Lower lobe of right lung (tissue), 2 donors: Measurements from ENCODE around the gene ACOT11. TPM values are rescaled to one million over a fixed set of nuclear protein-coding genes. Genes with fewer than 3 reads are reported as not detected.

Experiments used
- ATAC-seq, 2 donors: fragments of 200-7000 bp; cut with Tn5 transposase; one replicate each; pipeline ENCODE4 v1.9.1; 2020 to 2022; ENCODE audit warnings: mild to moderate bottlenecking in 2 of 2, moderate library complexity in 2 of 2
- DNase-seq: peaks from one replicate; pipeline ENCODE4 v3.0.0-alpha.2; 2020
- H3K27ac ChIP-seq: fragments of 200-600 bp; one replicate; pipeline ENCODE4 v1.8.0; 2022
- H3K27me3 ChIP-seq: fragments of 200-600 bp; one replicate; pipeline ENCODE4 v1.8.0; 2022; ENCODE audit warnings: low read depth
- H3K36me3 ChIP-seq: fragments of 200-600 bp; one replicate; pipeline ENCODE4 v1.8.0; 2022; ENCODE audit warnings: mild to moderate bottlenecking
- H3K4me1 ChIP-seq: fragments of 200-600 bp; one replicate; pipeline ENCODE4 v1.8.0; 2022
- H3K4me3 ChIP-seq: fragments of 200-600 bp; one replicate; pipeline ENCODE4 v1.8.0; 2022; ENCODE audit warnings: mild to moderate bottlenecking
- H3K9me3 ChIP-seq: fragments of 200-600 bp; one replicate; pipeline ENCODE4 v1.8.0; 2022
- CTCF ChIP-seq: fragments of 200-600 bp; IDR thresholded peaks from one replicate; pipeline ENCODE4 v1.8.0; 2022; ENCODE audit warnings: antibody characterized with exemption, mild to moderate bottlenecking
- intact Hi-C: fragments of 100-400 bp; cut with DNase I; formaldehyde crosslinking; loops from one replicate; pipeline ENCODE4 v1.11.0; 2022
- total RNA-seq: library from RNA; stranded (reverse); fragmentation: NEBNext Ultra II Directional; extraction: Animal tissue kit (Norgen Biotek cat#: 25700); gene quantifications from one replicate; pipeline ENCODE4 v1.2.1, GENCODE V29; 2021
- donor health status: DM: no; HTN: yes; CAD: no; lungs with severe emphysema.

The ACOT11 gene
- total RNA-seq, 1 donor from 2014 or later: 5.0 TPM

DNA sequence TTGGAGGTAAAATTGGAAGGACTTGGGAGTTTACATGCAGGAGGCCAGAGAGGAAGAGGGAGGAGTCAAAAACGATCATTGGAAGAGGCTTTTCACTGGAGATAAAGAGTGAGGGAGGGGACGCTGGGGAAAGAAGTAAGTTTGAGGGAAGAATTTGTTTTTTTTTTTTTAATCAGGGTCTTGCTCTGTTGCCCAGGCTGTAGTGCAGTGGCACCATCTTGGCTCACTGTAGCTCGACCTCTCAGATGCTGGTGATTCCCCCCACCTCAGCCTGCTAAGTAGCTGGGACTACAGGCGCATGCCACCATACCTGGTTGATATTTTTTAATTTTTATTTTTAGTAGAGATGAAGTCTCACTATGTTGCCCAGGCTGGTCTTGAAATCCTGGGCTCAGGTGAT, 92.3 kb downstream of the ACOT11 start:
- TF ChIP-seq CTCF: no peak
- Histone ChIP-seq H3K36me3 (no peaks in the 10 kb centered on the region), H3K4me3 (no peak overlapping the region), H3K27me3 (no peaks in the 10 kb centered on the region), H3K4me1 (no peaks in the 10 kb centered on the region), H3K9me3 (peaks cover 14% of the 10 kb centered on the region), H3K27ac (no peak overlapping the region)
- intact Hi-C loops: no loop called here
- DNase-seq (no peak), ATAC-seq (no peak)

DNA sequence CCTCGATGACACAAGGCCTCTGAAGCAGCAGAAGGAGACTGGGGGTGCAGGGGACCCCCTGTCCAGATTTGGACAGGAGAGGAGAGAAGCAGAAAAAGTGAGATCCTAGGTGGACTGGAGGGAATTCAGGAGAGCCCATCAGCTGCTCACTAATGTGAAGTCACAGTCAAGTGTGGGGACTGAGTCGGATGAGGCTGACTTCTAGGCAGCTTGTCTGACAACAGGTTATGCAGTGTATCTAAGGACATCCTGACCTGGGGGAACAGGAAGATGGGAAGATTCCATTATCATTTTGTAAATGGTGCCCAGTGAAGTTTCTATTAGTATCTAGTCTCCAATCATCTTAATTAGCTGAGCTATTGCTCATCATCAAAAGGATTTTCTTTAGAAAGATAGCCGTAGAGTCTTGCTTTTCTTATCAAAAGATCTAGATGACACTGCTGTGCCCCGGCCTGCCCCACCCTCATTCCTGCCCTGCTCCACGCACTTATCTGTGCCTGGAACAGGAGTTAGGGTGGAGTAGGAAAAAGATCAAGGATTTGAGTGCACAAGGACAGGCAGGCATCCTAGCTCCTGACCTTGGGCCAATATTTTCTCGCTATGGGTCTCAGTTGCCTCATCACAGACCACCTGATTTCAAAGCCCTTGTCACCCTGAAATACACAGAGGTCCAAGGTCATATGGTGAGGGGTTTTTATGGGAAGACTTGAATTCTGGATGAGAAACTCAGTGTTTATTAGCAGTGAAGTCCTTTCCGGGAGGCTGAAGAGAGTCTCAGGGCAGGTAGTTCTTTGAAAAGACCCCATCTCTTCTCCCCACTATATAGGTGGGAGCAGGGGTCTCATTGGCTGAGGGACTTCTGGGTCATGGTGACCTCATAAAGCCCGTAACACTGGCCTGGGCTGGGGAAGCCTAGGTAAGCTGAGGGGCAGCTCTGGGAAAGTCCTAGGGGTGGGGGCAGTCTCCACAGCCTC, 93.1 kb downstream of the ACOT11 start, which contains the start of gene MROH7:
TSS of gene MROH7 (plus strand) at position 924 of the 974 bp plus-strand sequence. CDS start 11,141 bp downstream, outside the sequence.
- H3K4me1 ChIP-seq: no peaks in the 10 kb centered on the region
- no peak for TF ChIP-seq CTCF
- ATAC-seq: no peak

DNA sequence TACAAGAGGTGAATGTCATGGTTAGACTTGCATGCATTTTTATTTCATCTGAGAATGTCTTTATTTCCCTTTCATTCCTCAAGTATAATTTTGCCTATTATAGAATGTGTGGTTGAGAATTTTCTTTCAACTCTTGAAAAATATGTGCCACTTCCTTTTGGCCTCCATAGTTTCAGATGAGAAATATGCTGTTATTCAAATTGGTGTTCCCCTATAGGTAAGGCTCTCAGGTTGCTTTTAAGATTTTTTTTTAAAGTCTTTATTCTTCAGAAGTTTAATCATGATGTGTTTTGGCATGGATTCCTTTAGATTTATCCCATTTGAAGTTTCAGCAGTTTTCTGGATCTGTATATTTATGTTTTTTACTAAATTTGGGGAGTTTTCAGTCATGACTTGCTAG, 95.7 kb downstream of the ACOT11 start:
- no peak overlapping the region for H3K27ac ChIP-seq

More for the DNA sequence above, 93.1 kb downstream of the ACOT11 start, which contains the start of gene MROH7:
- Histone ChIP-seq H3K4me3 (no peak within 1 kb of the TSS), H3K36me3 (no peaks in the 10 kb centered on the region), H3K27me3 (no peaks in the 10 kb centered on the region), H3K27ac (no peak within 1 kb of the TSS), H3K9me3 (peaks cover 14% of the 10 kb centered on the region)
- intact Hi-C loops: no loop called here
- no peak for DNase-seq

DNA sequence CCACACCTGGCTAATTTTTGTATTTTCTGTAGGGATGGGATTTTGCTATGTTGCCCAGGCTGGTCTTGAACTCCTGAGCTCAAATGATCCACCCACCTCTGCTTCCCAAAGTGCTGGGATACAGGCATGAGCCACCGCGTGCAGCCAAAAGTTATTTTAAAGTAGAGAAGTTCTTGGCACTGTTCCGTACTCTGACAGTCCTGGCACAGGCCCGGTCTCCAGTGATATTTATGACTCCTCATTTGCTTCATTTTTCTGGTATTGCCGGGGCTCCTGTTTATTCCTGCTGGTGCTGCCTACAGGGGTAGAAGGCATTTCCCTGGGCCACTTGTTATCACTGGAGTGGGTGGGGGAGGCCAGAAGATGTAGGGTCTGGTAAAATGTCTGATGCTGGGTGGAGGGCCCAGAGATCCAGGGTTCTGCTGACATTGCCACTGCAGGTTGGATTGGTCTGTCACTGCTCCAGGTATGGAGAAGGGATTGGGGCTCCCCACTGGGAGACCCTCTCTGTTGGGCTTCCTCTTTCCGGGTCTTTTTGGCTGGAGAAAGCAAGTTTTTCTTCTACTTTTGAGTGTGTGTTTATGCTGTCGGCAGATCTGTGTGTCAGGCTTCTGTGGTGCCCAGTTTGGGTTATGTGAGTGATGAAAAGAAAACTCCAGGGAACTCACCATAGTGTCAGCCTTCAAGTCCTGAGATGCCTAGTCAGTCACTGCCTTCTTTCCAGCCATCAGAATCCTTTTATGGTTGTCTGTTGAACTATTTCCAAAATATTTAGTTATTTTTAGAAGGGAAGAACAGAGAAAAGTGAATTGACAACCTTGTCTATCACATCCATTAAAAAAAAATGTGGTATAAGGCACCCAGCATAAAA, 98.0 kb downstream of the ACOT11 start:
- intact Hi-C loops: no loop called here
- no peak overlapping the region for H3K27ac ChIP-seq
- no peak for ATAC-seq

More for the DNA sequence above, 95.7 kb downstream of the ACOT11 start:
- TF ChIP-seq CTCF: no peak
- no peak overlapping the region for H3K4me3 ChIP-seq
- intact Hi-C loops: no loop called here
- ATAC-seq: no peak
- H3K9me3 ChIP-seq: peaks cover 14% of the 10 kb centered on the region
- no peak for DNase-seq
- no peaks in the 10 kb centered on the region for H3K4me1 ChIP-seq
- H3K27me3 ChIP-seq: no peaks in the 10 kb centered on the region
- H3K36me3 ChIP-seq: no peaks in the 10 kb centered on the region

More for the DNA sequence above, 98.0 kb downstream of the ACOT11 start:
- TF ChIP-seq CTCF: no peak
- Histone ChIP-seq H3K27me3 (no peaks in the 10 kb centered on the region), H3K4me3 (no peak overlapping the region), H3K9me3 (peaks cover 14% of the 10 kb centered on the region), H3K4me1 (no peaks in the 10 kb centered on the region), H3K36me3 (no peaks in the 10 kb centered on the region)
- no peak for DNase-seq
